GM19468 (cell line): ENCODE measurements around the gene SLC16A8.

ENCODE experiments used
- ATAC-seq: cut with Tn5 transposase; IDR thresholded peaks from one replicate; pipeline ENCODE4 v1.9.1; 2021; ENCODE audit warnings: mild to moderate bottlenecking, moderate library complexity, moderate number of reproducible peaks; ENCODE audit not compliant: unreplicated experiment; ENCODE audit errors: extremely low read depth

SLC16A8 gene

GRCh38 chr22:38032681-38033521, 51.1 kb downstream of the SLC16A8 start:
- ATAC-seq, result no peak

GRCh38 chr22:38031491-38031890, 52.5 kb downstream of the SLC16A8 start:
- no peak for ATAC-seq

GRCh38 chr22:38030311-38031133, 53.5 kb downstream of the SLC16A8 start:
- ATAC-seq, result no peak

- ATAC-seq, result no peak
These were observed 54.1 kb downstream of the SLC16A8 start for GRCh38 chr22:38029901-38030300.

- no peak for ATAC-seq
These were observed 54.6 kb downstream of the SLC16A8 start for GRCh38 chr22:38029370-38029769.

- no peak for ATAC-seq
These were observed 55.4 kb downstream of the SLC16A8 start for GRCh38 chr22:38028344-38029130.
